Upper lobe of right lung (tissue), 1 donor: Measurements from ENCODE around the gene ITPR2. TPM values are rescaled to one million over a fixed set of nuclear protein-coding genes. Genes with fewer than 3 reads are reported as not detected.

ENCODE experiments used
- ATAC-seq: fragments of 200-7000 bp; cut with Tn5 transposase; one replicate; pipeline ENCODE4 v1.9.1; 2020; ENCODE audit warnings: mild to moderate bottlenecking, moderate library complexity
- DNase-seq: peaks from one replicate; pipeline ENCODE4 v3.0.0-alpha.2; 2020
- H3K27ac ChIP-seq: fragments of 200-600 bp; one replicate; pipeline ENCODE4 v1.8.0; 2022
- H3K27me3 ChIP-seq: fragments of 200-600 bp; one replicate; pipeline ENCODE4 v1.8.0; 2022; ENCODE audit warnings: mild to moderate bottlenecking
- H3K36me3 ChIP-seq: fragments of 200-600 bp; one replicate; pipeline ENCODE4 v1.8.0; 2022
- H3K4me1 ChIP-seq: fragments of 200-600 bp; one replicate; pipeline ENCODE4 v1.8.0; 2022
- H3K4me3 ChIP-seq: fragments of 200-600 bp; one replicate; pipeline ENCODE4 v1.8.0; 2022; ENCODE audit warnings: mild to moderate bottlenecking
- H3K9me3 ChIP-seq: fragments of 200-600 bp; one replicate; pipeline ENCODE4 v1.8.0; 2022
- intact Hi-C: fragments of 100-400 bp; cut with DNase I; formaldehyde crosslinking; loops from one replicate; pipeline ENCODE4 v1.11.0; 2022
- total RNA-seq: library from RNA; stranded (reverse); fragmentation: NEBNext Ultra II Directional; extraction: Animal tissue kit (Norgen Biotek cat#: 25700); gene quantifications from one replicate; pipeline ENCODE4 v1.2.1, GENCODE V29; 2021
- TF ChIP-seq, protein P1 (sequence below): fragments of 200-600 bp; IDR thresholded peaks from one replicate; pipeline ENCODE4 v1.8.0; 2022; ENCODE audit warnings: antibody characterized with exemption
- donor health status: DM: no; HTN: yes; CAD: no; lungs with severe emphysema.

Gene ITPR2
- total RNA-seq, 1 donor from 2014 or later, result 50.8 TPM

DNA sequence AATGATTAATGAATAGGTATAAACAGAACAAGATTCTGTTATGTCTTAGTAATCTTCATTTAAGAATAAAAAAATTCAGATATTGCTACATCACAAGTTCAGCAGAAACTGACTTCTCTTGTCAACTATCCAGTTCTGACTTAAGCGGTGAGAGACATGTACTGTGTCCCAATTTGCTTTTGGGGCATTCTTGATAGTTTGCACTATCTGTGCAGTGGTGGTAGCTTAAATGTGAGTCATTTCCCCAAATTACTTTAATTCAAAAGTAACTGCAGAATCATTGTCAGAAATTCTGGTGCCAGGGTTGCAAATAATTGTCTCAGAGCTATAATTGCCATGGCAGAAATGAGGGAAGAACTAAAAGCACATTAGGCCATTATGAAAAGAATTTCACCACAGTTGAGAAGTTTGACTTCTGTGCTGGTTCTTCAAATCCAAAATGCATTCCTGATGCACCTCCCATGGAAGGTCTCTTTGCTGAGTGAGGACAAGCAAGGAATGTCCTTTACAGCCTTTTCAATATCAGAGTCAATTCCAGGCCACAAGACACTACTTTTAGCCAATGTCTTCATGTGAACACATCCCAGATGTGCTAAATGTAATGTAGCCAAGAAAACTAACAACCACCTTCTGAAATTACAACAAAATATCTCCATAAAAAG lies 332.9 kb downstream of the ITPR2 start:
- Histone ChIP-seq H3K9me3 (no peaks in the 10 kb centered on the region), H3K27ac (no peak overlapping the region), H3K27me3 (no peaks in the 10 kb centered on the region), H3K36me3 (no peaks in the 10 kb centered on the region), H3K4me3 (no peak overlapping the region), H3K4me1 (no peaks in the 10 kb centered on the region)
- ATAC-seq (no peak), DNase-seq (no peak)
- TF ChIP-seq, protein P1, sequence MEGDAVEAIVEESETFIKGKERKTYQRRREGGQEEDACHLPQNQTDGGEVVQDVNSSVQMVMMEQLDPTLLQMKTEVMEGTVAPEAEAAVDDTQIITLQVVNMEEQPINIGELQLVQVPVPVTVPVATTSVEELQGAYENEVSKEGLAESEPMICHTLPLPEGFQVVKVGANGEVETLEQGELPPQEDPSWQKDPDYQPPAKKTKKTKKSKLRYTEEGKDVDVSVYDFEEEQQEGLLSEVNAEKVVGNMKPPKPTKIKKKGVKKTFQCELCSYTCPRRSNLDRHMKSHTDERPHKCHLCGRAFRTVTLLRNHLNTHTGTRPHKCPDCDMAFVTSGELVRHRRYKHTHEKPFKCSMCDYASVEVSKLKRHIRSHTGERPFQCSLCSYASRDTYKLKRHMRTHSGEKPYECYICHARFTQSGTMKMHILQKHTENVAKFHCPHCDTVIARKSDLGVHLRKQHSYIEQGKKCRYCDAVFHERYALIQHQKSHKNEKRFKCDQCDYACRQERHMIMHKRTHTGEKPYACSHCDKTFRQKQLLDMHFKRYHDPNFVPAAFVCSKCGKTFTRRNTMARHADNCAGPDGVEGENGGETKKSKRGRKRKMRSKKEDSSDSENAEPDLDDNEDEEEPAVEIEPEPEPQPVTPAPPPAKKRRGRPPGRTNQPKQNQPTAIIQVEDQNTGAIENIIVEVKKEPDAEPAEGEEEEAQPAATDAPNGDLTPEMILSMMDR, result no peak
- intact Hi-C loops, result no loop called here

DNA sequence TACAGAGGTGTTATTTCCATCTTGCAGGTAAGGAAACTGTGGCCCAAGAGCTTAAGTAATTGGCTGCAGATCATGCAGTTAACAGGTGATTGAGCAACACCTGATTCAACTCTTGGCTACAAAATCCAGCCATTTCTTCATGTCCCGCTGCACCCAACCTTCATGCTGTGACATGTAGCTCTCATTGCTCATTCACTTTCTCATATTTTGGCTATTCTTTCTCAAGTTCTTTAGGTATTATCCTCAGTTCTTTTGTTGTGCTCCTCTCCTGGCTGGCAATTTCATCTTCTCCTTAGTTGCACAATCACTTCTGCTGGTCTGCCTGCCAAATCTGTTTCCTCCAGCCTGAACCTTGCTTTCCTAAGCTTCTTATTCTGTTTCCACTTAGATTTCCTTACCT lies 336.8 kb downstream of the ITPR2 start:
- TF ChIP-seq, protein P1, result no peak
- DNase-seq, result no peak
- intact Hi-C loops, result no loop called here

DNA sequence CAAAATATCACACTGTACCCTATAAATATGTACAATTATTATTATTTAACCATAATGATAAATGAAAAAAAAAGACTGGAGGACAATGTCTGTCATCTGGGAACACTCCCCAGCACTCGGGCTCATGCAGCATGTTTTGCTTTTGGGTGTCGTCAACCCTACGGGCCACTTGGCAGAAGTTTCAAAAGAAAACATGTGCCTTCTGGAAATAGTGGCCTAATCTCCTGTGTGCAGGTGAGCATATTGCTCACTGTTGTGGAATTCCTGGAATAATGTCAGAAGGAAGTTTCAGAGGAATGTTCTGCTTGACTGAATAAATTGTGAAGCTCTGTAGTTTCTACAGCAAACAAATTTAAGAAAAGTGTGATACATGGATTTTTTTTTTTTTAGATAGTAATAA lies 339.3 kb downstream of the ITPR2 start:
- ATAC-seq (no peak), DNase-seq (no peak)
- Histone ChIP-seq H3K4me1 (no peaks in the 10 kb centered on the region), H3K9me3 (no peaks in the 10 kb centered on the region), H3K27ac (no peak overlapping the region), H3K4me3 (no peak overlapping the region), H3K36me3 (peaks cover 10% of the 10 kb centered on the region), H3K27me3 (no peaks in the 10 kb centered on the region)
- intact Hi-C loops, result no loop called here
- TF ChIP-seq, protein P1, result no peak

More for the DNA sequence above, 336.8 kb downstream of the ITPR2 start:
- peaks cover 10% of the 10 kb centered on the region for H3K36me3 ChIP-seq
- no peaks in the 10 kb centered on the region for H3K9me3 ChIP-seq
- no peak overlapping the region for H3K27ac ChIP-seq
- no peaks in the 10 kb centered on the region for H3K4me1 ChIP-seq
- ATAC-seq, result no peak
- no peak overlapping the region for H3K4me3 ChIP-seq
- H3K27me3 ChIP-seq, result no peaks in the 10 kb centered on the region

DNA sequence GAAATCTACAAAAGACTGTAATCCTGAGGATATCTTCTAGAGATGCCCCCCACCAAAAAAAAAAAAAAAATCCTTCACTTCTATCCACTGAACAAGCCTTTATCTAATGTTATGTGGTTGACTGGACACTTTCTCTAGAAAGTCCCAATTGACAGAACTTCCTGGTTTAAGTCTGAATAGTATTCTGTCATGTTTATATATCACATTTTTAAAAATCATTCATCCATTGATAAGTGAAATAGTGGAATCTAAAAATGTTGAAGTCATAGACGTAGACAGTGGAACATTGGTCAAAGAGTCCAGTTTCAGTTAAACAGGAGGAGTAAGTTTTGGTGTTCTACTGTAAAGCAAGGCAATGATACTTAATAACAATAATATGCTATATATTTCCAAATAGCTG lies 340.6 kb downstream of the ITPR2 start:
- TF ChIP-seq, protein P1, result no peak
- intact Hi-C loops, result no loop called here
- no peak overlapping the region for H3K27ac ChIP-seq
- H3K27me3 ChIP-seq, result no peaks in the 10 kb centered on the region
- no peak overlapping the region for H3K4me3 ChIP-seq
- H3K9me3 ChIP-seq, result no peaks in the 10 kb centered on the region
- H3K36me3 ChIP-seq, result peaks cover 10% of the 10 kb centered on the region
- ATAC-seq (no peak), DNase-seq (no peak)
- no peaks in the 10 kb centered on the region for H3K4me1 ChIP-seq

DNA sequence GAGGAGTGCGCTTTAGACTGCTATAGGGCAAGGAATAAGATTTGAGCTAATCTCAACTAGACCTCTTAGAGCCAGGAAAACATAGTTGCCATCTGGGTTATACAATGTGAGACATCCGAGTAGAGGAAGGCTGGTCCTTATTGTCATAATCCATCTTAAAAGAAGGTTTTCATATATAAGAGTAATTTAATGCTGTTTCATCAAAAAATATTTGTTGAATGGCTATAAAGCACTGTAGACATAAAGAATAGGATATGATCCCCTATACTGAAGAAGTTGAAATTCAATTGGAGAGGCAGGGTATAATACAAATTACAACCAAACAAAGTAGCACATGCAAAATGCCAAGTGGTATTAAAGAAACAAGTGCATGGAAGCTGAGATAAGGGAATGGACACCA lies 343.1 kb downstream of the ITPR2 start:
- ATAC-seq, result no peak
- no peak for DNase-seq

More for the DNA sequence above, 343.1 kb downstream of the ITPR2 start:
- no peak overlapping the region for H3K27ac ChIP-seq
- TF ChIP-seq, protein P1, result no peak
- peaks cover 10% of the 10 kb centered on the region for H3K36me3 ChIP-seq
- H3K4me3 ChIP-seq, result no peak overlapping the region
- intact Hi-C loops, result no loop called here
- no peaks in the 10 kb centered on the region for H3K9me3 ChIP-seq
- H3K4me1 ChIP-seq, result no peaks in the 10 kb centered on the region
- no peaks in the 10 kb centered on the region for H3K27me3 ChIP-seq
